Astrocyte (in vitro differentiated cells and primary cell): ENCODE results near the gene SGMS2. TPM values are rescaled to one million over a fixed set of nuclear protein-coding genes. Genes with fewer than 3 reads are reported as not detected.
A peak's percentile ranks its signal among the peaks of the same experiment; 100 is the strongest.

Experiments
- DNase-seq: peaks from one replicate; pipeline ENCODE4 v3.0.0-alpha.2; 2010; ENCODE audit warnings: low read depth
- FAIRE-seq: peaks from 2 replicates; lab custom pipeline; 2011; peaks lifted over from hg19 to GRCh38; lab: Jason Lieb, UNC
- H2AFZ ChIP-seq: 2 replicates; pipeline ENCODE4 v1.6.0; 2012; ENCODE audit warnings: low read depth, low read length, inconsistent platforms
- H3K27ac ChIP-seq: 2 replicates; pipeline ENCODE4 v1.5.1; 2011; ENCODE audit warnings: low read depth, low read length, inconsistent platforms
- H3K27me3 ChIP-seq: 2 replicates; pipeline ENCODE4 v1.6.0; 2011; ENCODE audit warnings: low read length, inconsistent platforms; ENCODE audit not compliant: insufficient read depth
- H3K36me3 ChIP-seq: 2 replicates; pipeline ENCODE4 v1.5.1; 2011; ENCODE audit warnings: low read length, inconsistent platforms; ENCODE audit not compliant: insufficient read depth
- H3K4me1 ChIP-seq: 2 replicates; pipeline ENCODE4 v1.5.1; 2011; ENCODE audit warnings: low read length, inconsistent platforms; ENCODE audit not compliant: insufficient read depth
- H3K4me2 ChIP-seq: 2 replicates; pipeline ENCODE4 v1.6.0; 2012; ENCODE audit warnings: low read length, inconsistent platforms
- H3K4me3 ChIP-seq: 2 replicates; pipeline ENCODE4 v1.5.1; 2011; ENCODE audit warnings: low read depth, mild to moderate bottlenecking, low read length, inconsistent platforms; ENCODE audit not compliant: insufficient read depth
- H3K79me2 ChIP-seq: 2 replicates; pipeline ENCODE4 v1.6.0; 2012; ENCODE audit warnings: mild to moderate bottlenecking, low read length, inconsistent platforms; ENCODE audit not compliant: insufficient read depth
- H3K9ac ChIP-seq: 2 replicates; pipeline ENCODE4 v1.6.0; 2012; ENCODE audit warnings: mild to moderate bottlenecking, low read length, inconsistent platforms
- H3K9me3 ChIP-seq: 2 replicates; pipeline ENCODE4 v1.5.1; 2012; ENCODE audit warnings: low read depth, mild to moderate bottlenecking, low read length, inconsistent platforms; ENCODE audit not compliant: insufficient read depth
- H4K20me1 ChIP-seq: 2 replicates; pipeline ENCODE4 v1.6.0; 2012; ENCODE audit warnings: low read length, inconsistent platforms; ENCODE audit not compliant: insufficient read depth
- H3K27ac Mint-ChIP-seq: one replicate; pipeline ENCODE4 v1.8.0; 2021; ENCODE audit warnings: mild to moderate bottlenecking, mixed read lengths; ENCODE audit not compliant: unreplicated experiment
- H3K27me3 Mint-ChIP-seq: one replicate; pipeline ENCODE4 v1.8.0; 2021; ENCODE audit warnings: low read depth, mixed read lengths; ENCODE audit not compliant: unreplicated experiment
- H3K36me3 Mint-ChIP-seq: one replicate; pipeline ENCODE4 v1.8.0; 2021; ENCODE audit warnings: low read depth, mixed read lengths; ENCODE audit not compliant: unreplicated experiment
- H3K4me1 Mint-ChIP-seq: one replicate; pipeline ENCODE4 v1.8.0; 2021; ENCODE audit warnings: low read depth, mixed read lengths; ENCODE audit not compliant: unreplicated experiment
- H3K4me3 Mint-ChIP-seq: one replicate; pipeline ENCODE4 v1.8.0; 2021; ENCODE audit warnings: mild to moderate bottlenecking, moderate library complexity, mixed read lengths; ENCODE audit not compliant: unreplicated experiment
- H3K9me3 Mint-ChIP-seq: one replicate; pipeline ENCODE4 v1.8.0; 2021; ENCODE audit warnings: mild to moderate bottlenecking, mixed read lengths; ENCODE audit not compliant: unreplicated experiment
- EZH2 ChIP-seq: IDR thresholded peaks from 2 replicates; pipeline ENCODE4 v1.6.1; 2012; ENCODE audit warnings: mild to moderate bottlenecking, low read length, inconsistent platforms; ENCODE audit not compliant: insufficient read depth
- total RNA-seq: library from RNA; stranded (reverse); gene quantifications from 2 replicates; pipeline ENCODE4 v1.2.1, GENCODE V29; 2021
- TF ChIP-seq, protein P1 (sequence below): IDR thresholded peaks from 2 replicates; pipeline ENCODE4 v1.5.1; 2011; ENCODE audit warnings: low read depth, mild to moderate bottlenecking, inconsistent platforms, low read length, moderate library complexity; ENCODE audit not compliant: insufficient read depth

SGMS2 gene
- total RNA-seq, 1 donor from 2014 or later: 48.1 TPM

DNA sequence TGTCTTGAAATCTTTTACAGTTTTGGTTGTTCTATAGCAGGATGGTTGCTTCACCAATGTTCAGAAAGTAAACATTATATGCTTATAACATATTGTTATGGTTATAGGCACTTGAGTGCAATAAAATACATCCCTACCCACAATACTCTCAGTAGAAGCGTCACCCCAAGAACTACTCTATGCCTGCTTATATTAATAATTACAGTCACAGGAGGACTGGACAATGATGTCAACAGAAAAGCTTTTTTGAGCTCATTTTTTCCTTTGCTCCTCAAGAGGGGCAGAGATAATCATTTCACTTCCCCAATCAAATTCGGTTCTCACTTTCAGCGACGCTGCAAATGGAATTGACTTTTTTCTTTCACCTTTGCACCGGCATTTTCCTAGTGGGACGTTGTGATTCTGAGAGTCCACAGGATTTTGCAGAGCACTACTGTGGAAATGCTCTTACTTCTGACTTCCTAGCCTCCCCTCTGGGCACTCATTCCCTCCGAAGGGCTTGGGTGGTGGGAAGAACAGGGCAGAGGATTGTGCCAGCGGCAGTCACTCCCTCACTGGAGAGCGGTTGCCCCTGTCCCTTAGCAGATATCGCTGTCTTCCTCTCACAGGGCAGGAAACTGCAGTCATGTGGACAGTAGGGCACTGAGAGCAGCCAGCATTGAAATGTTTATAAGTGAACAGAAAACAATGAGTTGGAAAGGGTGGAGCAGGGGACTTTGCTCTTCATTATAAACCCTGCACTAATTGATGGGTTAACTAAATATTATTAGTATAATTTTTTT is 24.9 kb upstream of the SGMS2 start:
- TF ChIP-seq EZH2: no peak
- TF ChIP-seq, protein P1, sequence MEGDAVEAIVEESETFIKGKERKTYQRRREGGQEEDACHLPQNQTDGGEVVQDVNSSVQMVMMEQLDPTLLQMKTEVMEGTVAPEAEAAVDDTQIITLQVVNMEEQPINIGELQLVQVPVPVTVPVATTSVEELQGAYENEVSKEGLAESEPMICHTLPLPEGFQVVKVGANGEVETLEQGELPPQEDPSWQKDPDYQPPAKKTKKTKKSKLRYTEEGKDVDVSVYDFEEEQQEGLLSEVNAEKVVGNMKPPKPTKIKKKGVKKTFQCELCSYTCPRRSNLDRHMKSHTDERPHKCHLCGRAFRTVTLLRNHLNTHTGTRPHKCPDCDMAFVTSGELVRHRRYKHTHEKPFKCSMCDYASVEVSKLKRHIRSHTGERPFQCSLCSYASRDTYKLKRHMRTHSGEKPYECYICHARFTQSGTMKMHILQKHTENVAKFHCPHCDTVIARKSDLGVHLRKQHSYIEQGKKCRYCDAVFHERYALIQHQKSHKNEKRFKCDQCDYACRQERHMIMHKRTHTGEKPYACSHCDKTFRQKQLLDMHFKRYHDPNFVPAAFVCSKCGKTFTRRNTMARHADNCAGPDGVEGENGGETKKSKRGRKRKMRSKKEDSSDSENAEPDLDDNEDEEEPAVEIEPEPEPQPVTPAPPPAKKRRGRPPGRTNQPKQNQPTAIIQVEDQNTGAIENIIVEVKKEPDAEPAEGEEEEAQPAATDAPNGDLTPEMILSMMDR: no peak

DNA sequence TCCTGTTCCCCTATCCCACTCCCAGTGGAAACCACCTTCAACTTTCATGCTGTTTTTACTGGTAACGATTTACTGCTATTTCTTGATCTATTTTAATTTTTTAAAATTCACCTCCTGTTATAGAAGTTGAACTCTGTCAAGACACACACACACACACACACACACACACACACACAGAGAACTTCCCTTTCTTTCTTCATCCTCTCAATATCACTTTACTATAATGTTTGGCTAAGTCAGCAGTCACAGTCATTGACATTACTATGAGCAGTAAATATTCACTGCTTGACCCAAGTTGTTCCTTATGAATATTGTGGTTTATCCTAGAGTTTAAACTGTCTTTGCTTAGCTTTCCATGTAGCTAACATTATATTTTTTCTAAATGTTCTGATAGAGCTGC is 24.0 kb upstream of the SGMS2 start:
- TF ChIP-seq EZH2: no peak
- TF ChIP-seq, protein P1: no peak
- H3K27me3 Mint-ChIP-seq: peaks cover 8% of the 10 kb centered on the region
- Histone ChIP-seq H3K4me2 (no peak overlapping the region), H2AFZ (no peak overlapping the region), H3K27me3 (peaks cover 12% of the 10 kb centered on the region), H3K79me2 (no peaks in the 10 kb centered on the region), H3K9me3 (no peaks in the 10 kb centered on the region), H3K27ac (no peak overlapping the region), H3K4me1 (peaks cover 5% of the 10 kb centered on the region), H3K9ac (no peak overlapping the region), H3K4me3 (no peak overlapping the region), H3K36me3 (no peaks in the 10 kb centered on the region), H4K20me1 (no peaks in the 10 kb centered on the region)
- no peak overlapping the region for H3K4me3 Mint-ChIP-seq
- H3K9me3 Mint-ChIP-seq: no peaks in the 10 kb centered on the region
- peaks cover 10% of the 10 kb centered on the region for H3K4me1 Mint-ChIP-seq
- no peak for FAIRE-seq
- DNase-seq: no peak
- H3K27ac Mint-ChIP-seq: no peak overlapping the region
- no peaks in the 10 kb centered on the region for H3K36me3 Mint-ChIP-seq

More for the DNA sequence above, 24.9 kb upstream of the SGMS2 start:
- Histone ChIP-seq H4K20me1 (no peaks in the 10 kb centered on the region), H3K79me2 (no peaks in the 10 kb centered on the region), H3K27ac (no peak overlapping the region), H3K9me3 (no peaks in the 10 kb centered on the region), H3K36me3 (no peaks in the 10 kb centered on the region), H3K9ac (no peak overlapping the region), H3K4me2 (no peak overlapping the region), H3K4me3 (no peak overlapping the region), H2AFZ (no peak overlapping the region), H3K4me1 (peaks cover 5% of the 10 kb centered on the region), H3K27me3 (peaks cover 12% of the 10 kb centered on the region)
- Mint-ChIP-seq H3K9me3 (no peaks in the 10 kb centered on the region), H3K27me3 (peaks cover 8% of the 10 kb centered on the region), H3K36me3 (no peaks in the 10 kb centered on the region), H3K27ac (no peak overlapping the region), H3K4me3 (no peak overlapping the region), H3K4me1 (peaks cover 7% of the 10 kb centered on the region)
- FAIRE-seq: no peak
- no peak for DNase-seq

DNA sequence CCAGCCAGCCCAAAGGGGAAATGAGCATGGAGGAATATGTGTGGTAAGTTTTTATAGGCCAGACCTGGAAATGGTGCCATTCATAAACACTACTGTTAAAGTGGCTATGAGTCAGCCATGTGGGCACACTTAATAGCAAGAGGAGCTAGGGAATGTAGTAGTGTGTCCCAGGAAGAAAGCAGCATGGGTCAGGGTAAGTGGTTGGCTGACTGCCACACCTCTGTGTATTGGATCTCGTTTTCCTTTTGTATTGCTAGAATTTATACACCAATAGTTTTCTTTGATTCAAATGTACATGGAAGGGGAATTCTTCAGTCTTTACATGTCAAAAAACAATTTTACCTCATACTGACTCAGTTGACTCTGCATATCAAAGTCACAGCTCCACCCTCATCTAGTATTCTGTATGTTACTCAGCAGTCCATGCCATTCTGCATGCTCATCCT is 22.9 kb upstream of the SGMS2 start:
- Histone ChIP-seq H4K20me1 (no peaks in the 10 kb centered on the region), H3K27ac (no peak overlapping the region), H3K4me3 (no peak overlapping the region), H3K36me3 (no peaks in the 10 kb centered on the region), H3K27me3 (peaks cover 7% of the 10 kb centered on the region), H3K9ac (no peak overlapping the region), H3K4me1 (peaks cover 5% of the 10 kb centered on the region), H3K79me2 (no peaks in the 10 kb centered on the region), H3K9me3 (no peaks in the 10 kb centered on the region), H2AFZ (no peak overlapping the region), H3K4me2 (no peak overlapping the region)
- TF ChIP-seq, protein P1: no peak
- TF ChIP-seq EZH2: no peak
- Mint-ChIP-seq H3K27me3 (peaks cover 8% of the 10 kb centered on the region), H3K4me1 (peaks cover 10% of the 10 kb centered on the region), H3K27ac (no peak overlapping the region), H3K36me3 (no peaks in the 10 kb centered on the region), H3K4me3 (no peak overlapping the region), H3K9me3 (no peaks in the 10 kb centered on the region)
- FAIRE-seq (no peak), DNase-seq (peak; percentile 59)
